Loucy (cell line): ENCODE results near the gene PCSK5.

ENCODE experiments used
- H2AFZ ChIP-seq: fragments of 200-600 bp; sonication (generic); 2 replicates; pipeline ENCODE4 v1.6.0; 2016; ENCODE audit warnings: antibody characterized with exemption, mild to moderate bottlenecking, low read length, moderate library complexity
- H3F3A ChIP-seq: fragments of 200-600 bp; 2 replicates; pipeline ENCODE4 v1.6.0; 2016; ENCODE audit warnings: antibody characterized with exemption, low read depth, mild to moderate bottlenecking
- H3K27me3 ChIP-seq: fragments of 200-600 bp; sonication (generic); 2 replicates; pipeline ENCODE4 v1.6.1; 2014; ENCODE audit warnings: low read length, mild to moderate bottlenecking; ENCODE audit not compliant: insufficient read depth, poor library complexity, severe bottlenecking
- H3K36me3 ChIP-seq: fragments of 200-600 bp; sonication (generic); 2 replicates; pipeline ENCODE4 v1.6.1; 2016; ENCODE audit warnings: low read length; ENCODE audit not compliant: insufficient read depth
- H3K4me1 ChIP-seq: fragments of 200-600 bp; sonication (generic); 2 replicates; pipeline ENCODE4 v1.5.1; 2014; ENCODE audit warnings: low read length, mild to moderate bottlenecking; ENCODE audit not compliant: insufficient read depth, poor library complexity, severe bottlenecking
- H3K4me2 ChIP-seq: fragments of 200-600 bp; sonication (generic); 2 replicates; pipeline ENCODE4 v1.6.0; 2014; ENCODE audit warnings: antibody characterized with exemption, low read length, low read depth, mild to moderate bottlenecking; ENCODE audit not compliant: poor library complexity, severe bottlenecking
- H3K4me3 ChIP-seq: fragments of 200-600 bp; sonication (generic); 2 replicates; pipeline ENCODE4 v1.5.1; 2014; ENCODE audit warnings: low read length, mild to moderate bottlenecking, mixed read lengths; ENCODE audit not compliant: poor library complexity, severe bottlenecking
- H3K79me2 ChIP-seq: fragments of 200-600 bp; sonication (generic); 2 replicates; pipeline ENCODE4 v1.6.1; 2014; ENCODE audit warnings: low read length; ENCODE audit not compliant: insufficient read depth
- H3K9ac ChIP-seq: fragments of 200-600 bp; sonication (generic); 2 replicates; pipeline ENCODE4 v1.6.0; 2014; ENCODE audit warnings: mild to moderate bottlenecking, low read depth, low read length, moderate library complexity; ENCODE audit not compliant: poor library complexity, severe bottlenecking
- H3K9me2 ChIP-seq: fragments of 200-600 bp; sonication (generic); replicated peaks from 2 replicates; pipeline ENCODE4 v1.6.1; 2016; ENCODE audit warnings: low read depth, low read length, mixed read lengths
- H3K9me3 ChIP-seq: fragments of 200-600 bp; sonication (generic); 2 replicates; pipeline ENCODE4 v1.6.1; 2014; ENCODE audit warnings: mild to moderate bottlenecking, antibody characterized with exemption, low read length, low read depth; ENCODE audit not compliant: insufficient read depth
- H4K20me1 ChIP-seq: fragments of 200-600 bp; sonication (generic); 2 replicates; pipeline ENCODE4 v1.6.0; 2014; ENCODE audit warnings: antibody characterized with exemption, low read length, mild to moderate bottlenecking; ENCODE audit not compliant: insufficient read depth, poor library complexity, severe bottlenecking
- EZH2phosphoT487 ChIP-seq: fragments of 200-600 bp; IDR thresholded peaks from 2 replicates; pipeline ENCODE4 v1.6.1; 2018; ENCODE audit warnings: antibody characterized with exemption, mild to moderate bottlenecking, moderate library complexity, borderline replicate concordance
- TF ChIP-seq, protein P1 (sequence below): fragments of 200-600 bp; sonication (generic); conservative IDR thresholded peaks from 2 replicates; pipeline ENCODE4 v1.5.1; 2014; ENCODE audit warnings: mild to moderate bottlenecking, antibody characterized with exemption, low read length

The PCSK5 gene

DNA sequence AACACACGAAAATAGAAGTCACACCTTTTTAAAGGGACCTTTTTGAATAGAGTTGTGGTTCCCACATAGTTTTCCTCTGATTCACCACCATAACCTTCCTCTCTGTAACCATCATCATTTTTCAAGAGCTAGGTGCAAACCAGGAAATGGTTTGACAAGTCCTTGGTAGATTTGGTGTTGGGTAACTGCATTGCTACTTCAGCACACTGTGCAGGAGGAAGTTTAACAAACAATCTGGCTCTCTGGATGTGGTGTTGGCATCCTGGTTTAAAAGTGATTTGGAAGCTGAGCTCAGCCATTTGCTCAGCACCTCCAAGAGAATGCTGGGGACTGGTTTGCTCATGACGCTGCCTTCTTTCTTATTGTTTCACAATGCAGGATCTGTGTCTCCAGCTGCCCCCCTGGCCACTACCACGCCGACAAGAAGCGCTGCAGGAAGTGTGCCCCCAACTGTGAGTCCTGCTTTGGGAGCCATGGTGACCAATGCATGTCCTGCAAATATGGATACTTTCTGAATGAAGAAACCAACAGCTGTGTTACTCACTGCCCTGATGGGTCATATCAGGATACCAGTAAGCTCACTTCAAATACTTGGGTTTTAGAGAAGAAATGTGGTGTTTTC lies 290.7 kb downstream of the PCSK5 start:
- H3K79me2 ChIP-seq, result no peaks in the 10 kb centered on the region
- H3K4me1 ChIP-seq, result peaks cover 12% of the 10 kb centered on the region
- no peak overlapping the region for H2AFZ ChIP-seq
- no peaks in the 10 kb centered on the region for H3K27me3 ChIP-seq
- TF ChIP-seq EZH2phosphoT487, result no peak
- TF ChIP-seq, protein P1, sequence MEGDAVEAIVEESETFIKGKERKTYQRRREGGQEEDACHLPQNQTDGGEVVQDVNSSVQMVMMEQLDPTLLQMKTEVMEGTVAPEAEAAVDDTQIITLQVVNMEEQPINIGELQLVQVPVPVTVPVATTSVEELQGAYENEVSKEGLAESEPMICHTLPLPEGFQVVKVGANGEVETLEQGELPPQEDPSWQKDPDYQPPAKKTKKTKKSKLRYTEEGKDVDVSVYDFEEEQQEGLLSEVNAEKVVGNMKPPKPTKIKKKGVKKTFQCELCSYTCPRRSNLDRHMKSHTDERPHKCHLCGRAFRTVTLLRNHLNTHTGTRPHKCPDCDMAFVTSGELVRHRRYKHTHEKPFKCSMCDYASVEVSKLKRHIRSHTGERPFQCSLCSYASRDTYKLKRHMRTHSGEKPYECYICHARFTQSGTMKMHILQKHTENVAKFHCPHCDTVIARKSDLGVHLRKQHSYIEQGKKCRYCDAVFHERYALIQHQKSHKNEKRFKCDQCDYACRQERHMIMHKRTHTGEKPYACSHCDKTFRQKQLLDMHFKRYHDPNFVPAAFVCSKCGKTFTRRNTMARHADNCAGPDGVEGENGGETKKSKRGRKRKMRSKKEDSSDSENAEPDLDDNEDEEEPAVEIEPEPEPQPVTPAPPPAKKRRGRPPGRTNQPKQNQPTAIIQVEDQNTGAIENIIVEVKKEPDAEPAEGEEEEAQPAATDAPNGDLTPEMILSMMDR, result no peak
- no peaks in the 10 kb centered on the region for H4K20me1 ChIP-seq
- H3K4me2 ChIP-seq, result no peak overlapping the region
- H3K36me3 ChIP-seq, result no peaks in the 10 kb centered on the region
- no peaks in the 10 kb centered on the region for H3K9me3 ChIP-seq
- no peak overlapping the region for H3K9ac ChIP-seq
- H3K9me2 ChIP-seq, result no peaks in the 10 kb centered on the region
- no peaks in the 10 kb centered on the region for H3F3A ChIP-seq
- no peak overlapping the region for H3K4me3 ChIP-seq

DNA sequence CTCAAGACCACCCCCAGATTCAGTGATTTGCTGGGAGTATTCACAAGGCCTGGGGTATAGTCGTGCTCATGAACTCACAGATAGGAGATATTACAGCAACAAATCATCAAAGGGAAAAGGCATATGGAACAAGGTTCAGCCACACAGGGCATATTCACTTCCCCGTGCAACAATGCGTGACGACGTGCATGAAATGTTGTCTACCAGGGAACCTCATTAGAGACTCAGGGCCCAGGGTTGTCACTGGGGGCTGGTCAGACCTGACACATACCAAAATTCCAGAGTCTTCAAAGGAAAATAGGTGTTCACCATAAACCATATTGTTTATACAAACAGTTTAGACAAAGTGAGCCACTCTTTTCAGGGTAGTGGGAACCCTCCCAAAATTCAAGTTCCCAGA lies 291.3 kb downstream of the PCSK5 start:
- Histone ChIP-seq H3K79me2 (no peaks in the 10 kb centered on the region), H3K36me3 (no peaks in the 10 kb centered on the region), H2AFZ (no peak overlapping the region), H3K27me3 (no peaks in the 10 kb centered on the region), H3K4me2 (no peak overlapping the region), H3K9ac (no peak overlapping the region), H3K4me3 (no peak overlapping the region), H3K9me2 (no peaks in the 10 kb centered on the region), H3F3A (no peaks in the 10 kb centered on the region), H3K4me1 (peaks cover 16% of the 10 kb centered on the region), H4K20me1 (no peaks in the 10 kb centered on the region), H3K9me3 (no peaks in the 10 kb centered on the region)
- TF ChIP-seq EZH2phosphoT487, result no peak
- TF ChIP-seq, protein P1, result no peak

DNA sequence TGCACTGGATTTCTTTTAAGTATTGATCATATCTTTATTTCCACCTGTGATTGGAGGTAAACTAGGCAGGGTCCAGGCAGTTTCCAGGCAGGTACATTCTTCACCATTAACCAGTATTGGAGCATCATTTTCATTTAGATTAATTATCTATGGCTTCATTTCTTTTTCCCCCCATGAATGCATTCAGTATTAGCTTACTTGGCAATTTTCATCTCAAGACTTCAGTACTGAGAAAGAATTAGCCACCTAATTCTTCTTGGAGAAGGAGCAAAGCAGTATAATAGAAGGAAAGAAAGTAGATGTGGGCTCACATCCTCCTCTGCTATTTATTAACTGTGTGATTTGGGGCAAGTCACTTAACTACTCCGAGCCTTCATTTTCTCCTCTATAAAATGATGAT lies 295.0 kb downstream of the PCSK5 start:
- no peaks in the 10 kb centered on the region for H3K36me3 ChIP-seq
- H3K9me2 ChIP-seq, result no peaks in the 10 kb centered on the region
- no peak for TF ChIP-seq EZH2phosphoT487
- TF ChIP-seq, protein P1, result no peak
- no peak overlapping the region for H2AFZ ChIP-seq
- H3K4me2 ChIP-seq, result no peak overlapping the region
- peaks cover 16% of the 10 kb centered on the region for H3K4me1 ChIP-seq
- H3K9me3 ChIP-seq, result no peaks in the 10 kb centered on the region
- no peaks in the 10 kb centered on the region for H3K79me2 ChIP-seq
- H4K20me1 ChIP-seq, result no peaks in the 10 kb centered on the region
- no peak overlapping the region for H3K4me3 ChIP-seq
- H3K27me3 ChIP-seq, result no peaks in the 10 kb centered on the region
- H3F3A ChIP-seq, result no peaks in the 10 kb centered on the region
- no peak overlapping the region for H3K9ac ChIP-seq
